Gastroesophageal sphincter (tissue), 3 donors: ENCODE measurements around the gene MREG.

ENCODE experiments used
- POLR2A ChIP-seq, 2 donors: fragments of 450-650 bp; IDR thresholded peaks; one replicate each; pipeline ENCODE4 v1.6.1; 2017; ENCODE audit warnings: antibody characterized with exemption in 2 of 2, mild to moderate bottlenecking in 2 of 2, moderate library complexity in 1 of 2
- POLR2AphosphoS5 ChIP-seq: sonication (generic); formaldehyde crosslinking; IDR thresholded peaks from one replicate; pipeline ENCODE4 v1.6.1; 2017; ENCODE audit warnings: antibody characterized with exemption
- TF ChIP-seq, protein P1 (sequence below), 4 experiments: fragments of 200-600 bp in 2 of 4; fragments of 450-650 bp in 2 of 4; sonication (generic) in 1 of 4; IDR thresholded peaks; one replicate each; pipeline ENCODE4 v1.5.1; 2017 to 2019; ENCODE audit warnings: antibody characterized with exemption in 4 of 4, mild to moderate bottlenecking in 2 of 4, moderate library complexity in 2 of 4

DNA sequence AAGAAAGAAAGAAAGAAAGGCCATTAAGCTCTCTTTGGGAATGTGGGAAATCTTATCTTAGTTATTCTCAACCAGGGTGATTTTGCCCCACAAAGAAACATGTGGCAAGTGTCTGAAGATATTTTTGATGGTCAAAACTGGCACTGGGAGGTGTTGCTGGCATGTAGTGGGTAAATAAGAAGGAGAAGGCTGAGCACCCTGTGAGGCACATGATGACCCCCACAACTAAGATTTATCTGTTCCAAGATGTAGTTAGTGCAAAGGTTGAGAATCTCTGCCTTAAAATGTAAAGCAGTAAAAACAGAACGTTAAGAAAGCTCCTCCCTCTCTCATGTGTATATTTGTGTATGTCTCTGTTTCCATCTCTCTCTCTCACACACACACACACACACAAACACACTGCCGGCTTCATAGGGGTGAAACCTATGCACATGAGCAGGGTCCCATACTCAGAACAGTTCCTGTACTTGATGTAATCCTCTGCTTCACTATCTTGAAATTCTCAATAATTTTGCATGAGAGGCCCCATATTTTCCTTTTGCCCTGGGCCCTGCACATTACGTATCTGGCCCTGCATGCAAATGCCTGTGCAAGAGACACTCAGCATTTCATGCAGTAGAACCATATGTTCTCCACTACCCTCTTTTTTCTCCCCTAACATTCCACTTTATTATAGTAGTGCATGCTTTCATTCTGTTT lies 94.3 kb downstream of the MREG start:
- TF ChIP-seq POLR2A (IDR thresholded peaks at IDR 0.05): no peak
- TF ChIP-seq, protein P1, sequence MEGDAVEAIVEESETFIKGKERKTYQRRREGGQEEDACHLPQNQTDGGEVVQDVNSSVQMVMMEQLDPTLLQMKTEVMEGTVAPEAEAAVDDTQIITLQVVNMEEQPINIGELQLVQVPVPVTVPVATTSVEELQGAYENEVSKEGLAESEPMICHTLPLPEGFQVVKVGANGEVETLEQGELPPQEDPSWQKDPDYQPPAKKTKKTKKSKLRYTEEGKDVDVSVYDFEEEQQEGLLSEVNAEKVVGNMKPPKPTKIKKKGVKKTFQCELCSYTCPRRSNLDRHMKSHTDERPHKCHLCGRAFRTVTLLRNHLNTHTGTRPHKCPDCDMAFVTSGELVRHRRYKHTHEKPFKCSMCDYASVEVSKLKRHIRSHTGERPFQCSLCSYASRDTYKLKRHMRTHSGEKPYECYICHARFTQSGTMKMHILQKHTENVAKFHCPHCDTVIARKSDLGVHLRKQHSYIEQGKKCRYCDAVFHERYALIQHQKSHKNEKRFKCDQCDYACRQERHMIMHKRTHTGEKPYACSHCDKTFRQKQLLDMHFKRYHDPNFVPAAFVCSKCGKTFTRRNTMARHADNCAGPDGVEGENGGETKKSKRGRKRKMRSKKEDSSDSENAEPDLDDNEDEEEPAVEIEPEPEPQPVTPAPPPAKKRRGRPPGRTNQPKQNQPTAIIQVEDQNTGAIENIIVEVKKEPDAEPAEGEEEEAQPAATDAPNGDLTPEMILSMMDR (IDR thresholded peaks at IDR 0.05): no peak
- TF ChIP-seq POLR2AphosphoS5: no peak
